HEK293 (cell line): ENCODE results near the gene LAMTOR5.
A peak's percentile ranks its signal among the peaks of the same experiment; 100 is the strongest.

Source experiments
- CTCF ChIA-PET: fragments of 350-600 bp; formaldehyde crosslinking; extraction: SDS; loops from one replicate; lab custom pipeline; 2021; ENCODE audit warnings: antibody characterized with exemption; lab: Yijun Ruan, JAX
- POLR2A ChIA-PET: fragments of 300-600 bp; formaldehyde crosslinking; extraction: SDS; loops from one replicate; lab custom pipeline; 2020; ENCODE audit warnings: antibody characterized with exemption, inconsistent platforms; lab: Yijun Ruan, JAX
- H3K27ac ChIP-seq: fragments of 200-500 bp; sonication (Bioruptor generic); 2 replicates; pipeline ENCODE4 v1.5.1; 2014; ENCODE audit warnings: low read depth, low read length, control low read depth, inconsistent platforms; ENCODE audit errors: extremely low read depth
- H3K36me3 ChIP-seq, 2 experiments: fragments of 200-500 bp in 1 of 2; sonication (Bioruptor generic) in 1 of 2; 1 replicate in 1 of 2; 2 replicates in 1 of 2; pipeline ENCODE4 v1.5.1; 2014 to 2017; ENCODE audit warnings: inconsistent platforms in 2 of 2, low read length in 2 of 2; ENCODE audit not compliant: control insufficient read depth in 2 of 2, insufficient read depth in 1 of 2
- H3K4me1 ChIP-seq: fragments of 200-500 bp; sonication (Bioruptor generic); 2 replicates; pipeline ENCODE4 v1.5.1; 2014; ENCODE audit warnings: mild to moderate bottlenecking, low read length, inconsistent platforms; ENCODE audit not compliant: control insufficient read depth, insufficient read depth
- H3K4me3 ChIP-seq: 2 replicates; pipeline ENCODE4 v1.5.1; 2011; ENCODE audit warnings: low read depth, mild to moderate bottlenecking, control low read depth, low read length, moderate library complexity
- H3K9me3 ChIP-seq: fragments of 200-500 bp; sonication (Bioruptor generic); 2 replicates; pipeline ENCODE4 v1.5.1; 2014; ENCODE audit warnings: low read depth, low read length, inconsistent platforms; ENCODE audit not compliant: control insufficient read depth, insufficient read depth
- IKZF3 ChIP-seq: fragments of 450-650 bp; IDR thresholded peaks from 2 replicates; pipeline ENCODE4 v1.5.0; 2018; ENCODE audit warnings: missing biosample characterization, mild to moderate bottlenecking, missing genetic modification characterization, moderate library complexity
- KLF7 ChIP-seq: fragments of 450-650 bp; formaldehyde crosslinking; IDR thresholded peaks from 2 replicates; pipeline ENCODE4 v1.5.1; 2016; ENCODE audit warnings: missing biosample characterization, missing genetic modification characterization, borderline replicate concordance
- SP2 ChIP-seq: fragments of 450-650 bp; formaldehyde crosslinking; IDR thresholded peaks from 2 replicates; pipeline ENCODE4 v1.5.1; 2016; ENCODE audit warnings: missing biosample characterization, missing genetic modification characterization
- WT1 ChIP-seq: fragments of 450-650 bp; formaldehyde crosslinking; IDR thresholded peaks from 2 replicates; pipeline ENCODE4 v1.5.1; 2016; ENCODE audit warnings: missing biosample characterization, missing genetic modification characterization
- ZFHX2 ChIP-seq: fragments of 450-650 bp; formaldehyde crosslinking; conservative IDR thresholded peaks from 2 replicates; pipeline ENCODE4 v1.5.1; 2016; ENCODE audit warnings: missing biosample characterization, missing genetic modification characterization
- ZNF175 ChIP-seq: fragments of 450-650 bp; formaldehyde crosslinking; IDR thresholded peaks from 2 replicates; pipeline ENCODE4 v1.5.1; 2016; ENCODE audit warnings: missing biosample characterization, missing genetic modification characterization
- ZNF2 ChIP-seq: fragments of 450-650 bp; formaldehyde crosslinking; IDR thresholded peaks from 2 replicates; pipeline ENCODE4 v1.5.1; 2016; ENCODE audit warnings: missing biosample characterization, missing genetic modification characterization
- ZNF211 ChIP-seq: fragments of 450-650 bp; formaldehyde crosslinking; IDR thresholded peaks from 2 replicates; pipeline ENCODE4 v1.5.1; 2016; ENCODE audit warnings: low read depth, missing biosample characterization, missing genetic modification characterization
- ZNF239 ChIP-seq: fragments of 450-650 bp; formaldehyde crosslinking; IDR thresholded peaks from 2 replicates; pipeline ENCODE4 v1.5.1; 2016; ENCODE audit warnings: missing biosample characterization, missing genetic modification characterization
- ZNF341 ChIP-seq: fragments of 450-650 bp; formaldehyde crosslinking; IDR thresholded peaks from 2 replicates; pipeline ENCODE4; 2016; ENCODE audit warnings: low read depth, missing biosample characterization, missing genetic modification characterization
- ZNF366 ChIP-seq: fragments of 450-650 bp; formaldehyde crosslinking; conservative IDR thresholded peaks from 2 replicates; pipeline ENCODE4 v1.5.1; 2016; ENCODE audit warnings: missing biosample characterization, missing genetic modification characterization
- ZNF76 ChIP-seq: fragments of 450-650 bp; formaldehyde crosslinking; IDR thresholded peaks from 2 replicates; pipeline ENCODE4; 2016; ENCODE audit warnings: low read depth, missing biosample characterization, missing genetic modification characterization, borderline replicate concordance
- ZNF776 ChIP-seq: fragments of 450-650 bp; formaldehyde crosslinking; IDR thresholded peaks from 2 replicates; pipeline ENCODE4 v1.5.0; 2017; ENCODE audit warnings: missing biosample characterization, missing genetic modification characterization, borderline replicate concordance
- ZNF785 ChIP-seq: fragments of 450-650 bp; formaldehyde crosslinking; IDR thresholded peaks from 2 replicates; pipeline ENCODE4 v1.5.1; 2016; ENCODE audit warnings: missing biosample characterization, missing genetic modification characterization
- TF ChIP-seq, protein P1 (sequence below): fragments of 450-650 bp; formaldehyde crosslinking; conservative IDR thresholded peaks from 2 replicates; pipeline ENCODE4 v1.5.1; 2016; ENCODE audit warnings: low read depth, missing biosample characterization, missing genetic modification characterization
- TF ChIP-seq, protein P2 (sequence below): fragments of 450-650 bp; formaldehyde crosslinking; IDR thresholded peaks from 2 replicates; pipeline ENCODE4 v1.5.1; 2016; ENCODE audit warnings: missing biosample characterization, missing genetic modification characterization, borderline replicate concordance
- TF ChIP-seq, protein P3 (sequence below): fragments of 450-650 bp; formaldehyde crosslinking; IDR thresholded peaks from 2 replicates; pipeline ENCODE4 v1.5.1; 2016; ENCODE audit warnings: missing biosample characterization, missing genetic modification characterization
- TF ChIP-seq, protein P4 (sequence below): fragments of 450-650 bp; formaldehyde crosslinking; IDR thresholded peaks from 2 replicates; pipeline ENCODE4 v1.5.1; 2016; ENCODE audit warnings: missing biosample characterization, missing genetic modification characterization
- TF ChIP-seq, protein P5 (sequence below): fragments of 450-650 bp; formaldehyde crosslinking; IDR thresholded peaks from 2 replicates; pipeline ENCODE4 v1.5.1; 2016; ENCODE audit warnings: missing biosample characterization, missing genetic modification characterization

LAMTOR5 gene

DNA sequence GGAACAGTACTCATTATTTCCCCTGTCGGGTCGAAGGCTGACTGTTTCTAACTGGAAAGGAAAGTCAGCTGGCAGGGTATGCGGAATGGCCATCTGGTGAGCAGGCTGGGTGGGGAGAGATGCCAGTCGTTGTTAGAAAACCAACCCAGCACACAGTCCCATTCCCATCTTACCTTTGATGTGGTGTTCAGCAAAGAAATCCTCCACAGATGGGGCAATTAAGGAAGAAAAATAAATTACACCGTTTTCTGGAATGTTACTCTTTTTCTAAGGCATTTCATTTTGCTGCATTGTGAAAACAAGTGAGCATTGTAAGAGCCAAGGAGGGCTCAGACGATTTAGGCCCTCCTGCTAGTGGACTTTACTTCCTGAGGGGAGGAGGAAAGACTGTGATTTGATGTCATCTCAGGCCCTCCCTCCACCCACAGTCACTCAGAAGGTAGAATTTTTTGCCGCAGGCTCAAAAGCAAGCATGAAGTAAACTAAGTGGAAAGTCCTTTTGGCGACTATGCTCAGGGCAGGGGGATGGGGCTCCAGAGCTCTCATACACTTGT is 16.7 kb downstream of the LAMTOR5 start, which contains the start of gene SLC16A4 (continued):
- no peak for TF ChIP-seq ZNF76 (tag by site-specific recombination)
- TF ChIP-seq ZNF776 (tag by site-specific recombination) = no peak
- no peak for TF ChIP-seq KLF7 (tag by site-specific recombination)
- TF ChIP-seq, protein P1, sequence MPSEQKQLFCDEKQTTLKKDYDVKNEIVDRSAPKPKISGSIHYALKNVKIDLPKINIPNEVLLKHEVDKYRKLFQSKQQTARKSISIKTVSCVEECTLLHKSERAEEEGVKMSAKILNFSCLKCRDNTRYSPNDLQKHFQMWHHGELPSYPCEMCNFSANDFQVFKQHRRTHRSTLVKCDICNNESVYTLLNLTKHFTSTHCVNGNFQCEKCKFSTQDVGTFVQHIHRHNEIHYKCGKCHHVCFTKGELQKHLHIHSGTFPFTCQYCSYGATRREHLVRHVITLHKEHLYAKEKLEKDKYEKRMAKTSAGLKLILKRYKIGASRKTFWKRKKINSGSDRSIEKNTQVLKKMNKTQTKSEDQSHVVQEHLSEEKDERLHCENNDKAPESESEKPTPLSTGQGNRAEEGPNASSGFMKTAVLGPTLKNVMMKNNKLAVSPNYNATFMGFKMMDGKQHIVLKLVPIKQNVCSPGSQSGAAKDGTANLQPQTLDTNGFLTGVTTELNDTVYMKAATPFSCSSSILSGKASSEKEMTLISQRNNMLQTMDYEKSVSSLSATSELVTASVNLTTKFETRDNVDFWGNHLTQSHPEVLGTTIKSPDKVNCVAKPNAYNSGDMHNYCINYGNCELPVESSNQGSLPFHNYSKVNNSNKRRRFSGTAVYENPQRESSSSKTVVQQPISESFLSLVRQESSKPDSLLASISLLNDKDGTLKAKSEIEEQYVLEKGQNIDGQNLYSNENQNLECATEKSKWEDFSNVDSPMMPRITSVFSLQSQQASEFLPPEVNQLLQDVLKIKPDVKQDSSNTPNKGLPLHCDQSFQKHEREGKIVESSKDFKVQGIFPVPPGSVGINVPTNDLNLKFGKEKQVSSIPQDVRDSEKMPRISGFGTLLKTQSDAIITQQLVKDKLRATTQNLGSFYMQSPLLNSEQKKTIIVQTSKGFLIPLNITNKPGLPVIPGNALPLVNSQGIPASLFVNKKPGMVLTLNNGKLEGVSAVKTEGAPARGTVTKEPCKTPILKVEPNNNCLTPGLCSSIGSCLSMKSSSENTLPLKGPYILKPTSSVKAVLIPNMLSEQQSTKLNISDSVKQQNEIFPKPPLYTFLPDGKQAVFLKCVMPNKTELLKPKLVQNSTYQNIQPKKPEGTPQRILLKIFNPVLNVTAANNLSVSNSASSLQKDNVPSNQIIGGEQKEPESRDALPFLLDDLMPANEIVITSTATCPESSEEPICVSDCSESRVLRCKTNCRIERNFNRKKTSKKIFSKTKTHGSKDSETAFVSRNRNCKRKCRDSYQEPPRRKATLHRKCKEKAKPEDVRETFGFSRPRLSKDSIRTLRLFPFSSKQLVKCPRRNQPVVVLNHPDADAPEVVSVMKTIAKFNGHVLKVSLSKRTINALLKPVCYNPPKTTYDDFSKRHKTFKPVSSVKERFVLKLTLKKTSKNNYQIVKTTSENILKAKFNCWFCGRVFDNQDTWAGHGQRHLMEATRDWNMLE (tag by site-specific recombination) = no peak
- peak; percentile 55 for TF ChIP-seq ZNF341 (tag by site-specific recombination)
- TF ChIP-seq, protein P2, sequence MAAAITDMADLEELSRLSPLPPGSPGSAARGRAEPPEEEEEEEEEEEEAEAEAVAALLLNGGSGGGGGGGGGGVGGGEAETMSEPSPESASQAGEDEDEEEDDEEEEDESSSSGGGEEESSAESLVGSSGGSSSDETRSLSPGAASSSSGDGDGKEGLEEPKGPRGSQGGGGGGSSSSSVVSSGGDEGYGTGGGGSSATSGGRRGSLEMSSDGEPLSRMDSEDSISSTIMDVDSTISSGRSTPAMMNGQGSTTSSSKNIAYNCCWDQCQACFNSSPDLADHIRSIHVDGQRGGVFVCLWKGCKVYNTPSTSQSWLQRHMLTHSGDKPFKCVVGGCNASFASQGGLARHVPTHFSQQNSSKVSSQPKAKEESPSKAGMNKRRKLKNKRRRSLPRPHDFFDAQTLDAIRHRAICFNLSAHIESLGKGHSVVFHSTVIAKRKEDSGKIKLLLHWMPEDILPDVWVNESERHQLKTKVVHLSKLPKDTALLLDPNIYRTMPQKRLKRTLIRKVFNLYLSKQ = no peak
- no peak for TF ChIP-seq ZNF2 (tag by site-specific recombination)
- TF ChIP-seq IKZF3 (tag by site-specific recombination) = 0 out of 2 replicates have a peak, but pooled peaks have one; percentile 4
- TF ChIP-seq, protein P3, sequence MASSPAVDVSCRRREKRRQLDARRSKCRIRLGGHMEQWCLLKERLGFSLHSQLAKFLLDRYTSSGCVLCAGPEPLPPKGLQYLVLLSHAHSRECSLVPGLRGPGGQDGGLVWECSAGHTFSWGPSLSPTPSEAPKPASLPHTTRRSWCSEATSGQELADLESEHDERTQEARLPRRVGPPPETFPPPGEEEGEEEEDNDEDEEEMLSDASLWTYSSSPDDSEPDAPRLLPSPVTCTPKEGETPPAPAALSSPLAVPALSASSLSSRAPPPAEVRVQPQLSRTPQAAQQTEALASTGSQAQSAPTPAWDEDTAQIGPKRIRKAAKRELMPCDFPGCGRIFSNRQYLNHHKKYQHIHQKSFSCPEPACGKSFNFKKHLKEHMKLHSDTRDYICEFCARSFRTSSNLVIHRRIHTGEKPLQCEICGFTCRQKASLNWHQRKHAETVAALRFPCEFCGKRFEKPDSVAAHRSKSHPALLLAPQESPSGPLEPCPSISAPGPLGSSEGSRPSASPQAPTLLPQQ (tag by site-specific recombination) = no peak
- TF ChIP-seq, protein P4, sequence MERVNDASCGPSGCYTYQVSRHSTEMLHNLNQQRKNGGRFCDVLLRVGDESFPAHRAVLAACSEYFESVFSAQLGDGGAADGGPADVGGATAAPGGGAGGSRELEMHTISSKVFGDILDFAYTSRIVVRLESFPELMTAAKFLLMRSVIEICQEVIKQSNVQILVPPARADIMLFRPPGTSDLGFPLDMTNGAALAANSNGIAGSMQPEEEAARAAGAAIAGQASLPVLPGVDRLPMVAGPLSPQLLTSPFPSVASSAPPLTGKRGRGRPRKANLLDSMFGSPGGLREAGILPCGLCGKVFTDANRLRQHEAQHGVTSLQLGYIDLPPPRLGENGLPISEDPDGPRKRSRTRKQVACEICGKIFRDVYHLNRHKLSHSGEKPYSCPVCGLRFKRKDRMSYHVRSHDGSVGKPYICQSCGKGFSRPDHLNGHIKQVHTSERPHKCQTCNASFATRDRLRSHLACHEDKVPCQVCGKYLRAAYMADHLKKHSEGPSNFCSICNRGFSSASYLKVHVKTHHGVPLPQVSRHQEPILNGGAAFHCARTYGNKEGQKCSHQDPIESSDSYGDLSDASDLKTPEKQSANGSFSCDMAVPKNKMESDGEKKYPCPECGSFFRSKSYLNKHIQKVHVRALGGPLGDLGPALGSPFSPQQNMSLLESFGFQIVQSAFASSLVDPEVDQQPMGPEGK (tag by site-specific recombination) = peak; percentile 42; the same call in 1 of the 2 replicates
- TF ChIP-seq ZFHX2 (tag by site-specific recombination) = peak; percentile 37; the same call in 1 of the 2 replicates
- peak; percentile 61 for TF ChIP-seq SP2 (tag by site-specific recombination)
- no peak for TF ChIP-seq ZNF175 (tag by site-specific recombination)
- peak; percentile 29; the same call in 1 of the 2 replicates for TF ChIP-seq WT1 (tag by site-specific recombination)
- TF ChIP-seq ZNF366 = 0 out of 2 replicates have a peak, but pooled peaks have one; percentile 16
- TF ChIP-seq, all 188 proteins: peak for 13

DNA sequence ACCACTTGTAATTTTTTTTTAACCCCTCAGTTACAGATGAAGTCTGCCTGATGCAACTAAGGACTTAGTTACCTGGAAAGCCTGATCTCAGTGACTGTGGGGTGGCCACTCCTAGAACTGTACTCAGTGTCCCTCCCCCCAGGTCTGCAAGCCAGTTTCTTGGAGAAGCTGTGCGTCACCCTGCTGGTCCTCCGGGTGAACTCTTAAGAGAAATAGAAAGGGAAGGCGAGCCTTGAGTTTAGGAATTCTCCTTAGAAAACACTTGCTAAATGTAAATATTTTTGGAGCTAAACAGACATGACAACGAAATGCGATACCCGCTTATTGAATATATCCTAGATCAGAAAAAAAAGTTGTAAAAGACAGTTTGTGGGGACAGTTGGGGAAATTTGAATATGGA is 17.4 kb downstream of the LAMTOR5 start:
- no peak overlapping the region for H3K27ac ChIP-seq
- H3K4me3 ChIP-seq = peak overlapping the region; percentile 7; the same call in 1 of the 2 replicates
- no peaks in the 10 kb centered on the region; the same call in 1 of the 2 replicates for H3K4me1 ChIP-seq
- peaks cover 0 to 25% of the 10 kb centered on the region in 2 experiments; a peak in 2 of 3 replicates for H3K36me3 ChIP-seq
- ChIA-PET POLR2A (interaction anchor here (1.7 kb wide), 1 partner anchor 51 kb away, joined by 10 read pairs; the partner anchor contains the start of gene RBM15), CTCF (interaction anchor here (0.6 to 1.1 kb wide), 2 partner anchors 134 to 1097 kb away, joined by 3 read pairs; no protein-coding TSS in a partner anchor)
- no peaks in the 10 kb centered on the region for H3K9me3 ChIP-seq
- no peak for TF ChIP-seq ZNF239 (tag by site-specific recombination)
- no peak for TF ChIP-seq ZNF785 (tag by site-specific recombination)
- TF ChIP-seq, protein P5, sequence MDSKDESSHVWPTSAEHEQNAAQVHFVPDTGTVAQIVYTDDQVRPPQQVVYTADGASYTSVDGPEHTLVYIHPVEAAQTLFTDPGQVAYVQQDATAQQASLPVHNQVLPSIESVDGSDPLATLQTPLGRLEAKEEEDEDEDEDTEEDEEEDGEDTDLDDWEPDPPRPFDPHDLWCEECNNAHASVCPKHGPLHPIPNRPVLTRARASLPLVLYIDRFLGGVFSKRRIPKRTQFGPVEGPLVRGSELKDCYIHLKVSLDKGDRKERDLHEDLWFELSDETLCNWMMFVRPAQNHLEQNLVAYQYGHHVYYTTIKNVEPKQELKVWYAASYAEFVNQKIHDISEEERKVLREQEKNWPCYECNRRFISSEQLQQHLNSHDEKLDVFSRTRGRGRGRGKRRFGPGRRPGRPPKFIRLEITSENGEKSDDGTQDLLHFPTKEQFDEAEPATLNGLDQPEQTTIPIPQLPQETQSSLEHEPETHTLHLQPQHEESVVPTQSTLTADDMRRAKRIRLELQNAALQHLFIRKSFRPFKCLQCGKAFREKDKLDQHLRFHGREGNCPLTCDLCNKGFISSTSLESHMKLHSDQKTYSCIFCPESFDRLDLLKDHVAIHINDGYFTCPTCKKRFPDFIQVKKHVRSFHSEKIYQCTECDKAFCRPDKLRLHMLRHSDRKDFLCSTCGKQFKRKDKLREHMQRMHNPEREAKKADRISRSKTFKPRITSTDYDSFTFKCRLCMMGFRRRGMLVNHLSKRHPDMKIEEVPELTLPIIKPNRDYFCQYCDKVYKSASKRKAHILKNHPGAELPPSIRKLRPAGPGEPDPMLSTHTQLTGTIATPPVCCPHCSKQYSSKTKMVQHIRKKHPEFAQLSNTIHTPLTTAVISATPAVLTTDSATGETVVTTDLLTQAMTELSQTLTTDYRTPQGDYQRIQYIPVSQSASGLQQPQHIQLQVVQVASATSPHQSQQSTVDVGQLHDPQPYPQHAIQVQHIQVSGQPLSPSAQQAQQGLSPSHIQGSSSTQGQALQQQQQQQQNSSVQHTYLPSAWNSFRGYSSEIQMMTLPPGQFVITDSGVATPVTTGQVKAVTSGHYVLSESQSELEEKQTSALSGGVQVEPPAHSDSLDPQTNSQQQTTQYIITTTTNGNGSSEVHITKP (tag by site-specific recombination) = peak; percentile 37; the same call in 1 of the 2 replicates
- TF ChIP-seq ZNF211 (tag by site-specific recombination) = no peak
